GM18526 (cell line): ENCODE data around the gene NECAB2.

Experiments used
- POLR2A ChIP-seq: IDR thresholded peaks from 3 replicates; pipeline ENCODE4 v1.6.1; 2011; ENCODE audit not compliant: insufficient read length; ENCODE audit errors: extremely low read depth

The NECAB2 gene

DNA sequence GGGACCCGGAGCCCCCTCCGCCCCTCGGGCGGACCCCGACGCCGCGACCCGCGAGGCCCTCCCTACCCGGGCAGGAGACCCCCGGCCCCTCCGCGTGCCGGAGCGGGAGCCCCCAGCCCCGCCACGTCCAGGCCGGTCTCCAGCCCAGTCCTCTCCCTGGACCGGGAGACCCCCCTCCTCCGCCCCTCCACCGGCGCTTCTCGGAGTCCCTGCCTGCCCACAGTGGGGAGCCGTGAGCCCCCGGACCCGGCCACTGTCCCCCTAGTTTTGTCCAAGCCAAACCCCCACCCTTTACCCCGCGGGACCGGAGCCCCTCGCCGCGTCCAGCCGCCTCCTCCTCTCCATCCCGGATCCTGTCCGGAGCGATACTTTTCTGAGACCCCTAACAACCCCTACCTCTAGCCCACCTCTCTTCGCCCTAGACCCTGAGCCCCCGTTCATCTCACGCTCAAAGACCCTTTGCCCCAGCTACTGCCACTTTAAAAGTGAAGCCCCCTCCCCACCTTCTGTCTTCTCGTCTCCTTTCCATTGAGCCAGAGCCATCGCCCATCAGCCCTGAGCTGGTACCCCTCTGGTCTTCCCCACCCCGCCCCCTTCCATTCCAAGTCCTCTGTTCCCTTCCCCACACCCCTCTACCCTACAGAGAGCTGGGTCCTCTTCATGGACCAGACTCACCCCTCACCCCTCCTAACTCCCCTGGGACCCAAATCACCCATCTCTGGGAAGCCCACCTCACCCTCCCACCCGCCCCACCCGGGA, 1.0 kb downstream of the NECAB2 start:
- TF ChIP-seq POLR2A: no peak

DNA sequence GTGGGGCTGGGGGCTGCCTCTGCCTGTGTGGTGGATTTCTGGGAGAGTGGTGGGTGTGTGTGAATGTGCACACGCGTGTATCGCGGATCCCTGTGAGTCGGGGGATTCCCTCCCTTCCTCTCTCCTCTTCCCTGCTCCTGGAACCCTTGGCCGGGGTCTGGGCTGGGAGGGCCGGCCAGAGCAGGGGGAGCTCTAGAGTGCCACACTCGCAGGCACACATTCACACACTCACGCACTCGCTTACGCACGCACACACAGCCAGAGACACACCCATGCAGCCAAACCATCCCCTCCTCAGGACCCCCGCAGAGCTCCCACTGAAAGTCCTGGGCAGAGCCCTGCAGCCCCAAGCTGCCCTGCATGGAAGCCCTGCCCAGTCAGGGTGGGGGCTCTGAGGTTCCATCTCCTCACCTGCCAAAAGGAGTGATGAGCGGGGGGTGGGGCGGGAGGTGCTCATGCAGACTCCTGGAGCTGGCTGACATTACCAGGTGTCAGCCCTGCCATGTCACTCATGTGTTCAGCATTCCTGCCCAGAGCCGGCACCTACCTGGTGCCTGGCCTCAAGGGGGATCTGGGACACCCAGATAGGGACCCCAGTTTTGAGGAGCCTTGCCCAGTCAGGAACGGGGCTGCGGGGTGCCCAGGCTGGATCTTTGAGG, 1.9 kb downstream of the NECAB2 start:
- no peak for TF ChIP-seq POLR2A

DNA sequence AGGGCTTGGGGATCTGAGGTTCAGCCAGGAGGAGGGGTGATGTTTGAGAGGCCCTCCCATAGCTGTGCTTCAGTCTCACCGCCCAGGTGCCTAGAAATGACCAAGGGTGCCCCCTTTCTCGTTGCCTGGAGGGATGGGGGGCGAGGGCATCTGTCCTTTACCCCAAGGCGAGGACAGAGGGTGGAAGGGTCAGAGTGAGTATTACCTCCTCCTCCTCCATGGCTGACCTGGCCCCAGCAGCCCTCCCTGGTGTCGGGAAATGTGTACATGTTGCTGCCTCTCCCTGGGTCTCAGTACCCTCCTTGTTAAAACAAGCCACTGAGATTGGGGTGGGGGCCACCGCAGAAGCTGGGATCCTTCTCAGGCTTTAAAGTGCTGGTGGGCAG, 2.4 kb downstream of the NECAB2 start:
- no peak for TF ChIP-seq POLR2A

DNA sequence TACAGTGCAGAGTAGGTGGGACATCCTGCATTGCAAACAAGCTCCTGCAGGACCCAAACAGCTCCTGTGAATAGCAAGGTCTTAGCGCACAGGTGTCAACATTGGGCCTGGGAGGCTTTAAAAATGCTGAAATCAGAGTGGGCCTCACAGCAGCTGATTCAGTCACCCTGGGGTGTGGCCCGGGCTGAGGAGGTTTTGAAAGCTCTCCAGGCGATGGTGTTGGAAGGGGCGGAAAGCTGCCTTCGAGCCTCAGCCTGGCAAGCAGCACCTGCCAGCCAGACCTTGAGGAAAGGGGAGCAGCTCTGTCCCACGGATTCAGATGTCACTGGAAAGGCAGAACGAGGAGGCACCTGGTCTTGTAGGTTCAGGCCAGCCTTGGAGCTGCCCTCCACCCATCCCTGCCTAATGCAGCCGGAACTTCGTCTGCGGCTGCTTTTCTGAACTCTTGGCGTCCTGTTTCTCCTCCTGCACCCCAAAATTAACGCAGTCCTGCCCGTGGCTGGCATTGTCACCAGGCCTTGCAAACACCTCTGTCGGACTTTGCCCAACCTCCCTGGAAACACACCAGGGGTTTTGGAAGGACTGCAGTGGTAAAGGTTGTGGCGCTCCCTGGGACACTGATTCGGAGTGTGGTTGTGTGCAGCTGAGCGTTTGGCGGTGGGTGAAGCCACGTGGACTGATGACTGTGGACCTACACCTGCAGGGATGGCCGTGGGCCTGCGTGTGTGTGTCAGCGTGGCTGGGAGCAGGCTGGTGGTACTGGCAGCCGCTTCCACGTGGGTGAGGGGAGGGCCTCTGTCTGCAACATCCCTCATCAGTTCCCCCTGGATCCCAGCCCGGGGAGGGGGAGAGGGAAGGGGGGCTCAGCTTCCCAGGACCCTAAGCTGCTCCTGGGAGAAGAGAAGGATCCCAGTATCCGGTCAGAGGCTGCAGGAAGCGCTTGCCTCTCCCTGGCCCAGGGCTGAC, 3.4 kb downstream of the NECAB2 start:
- no peak for TF ChIP-seq POLR2A

DNA sequence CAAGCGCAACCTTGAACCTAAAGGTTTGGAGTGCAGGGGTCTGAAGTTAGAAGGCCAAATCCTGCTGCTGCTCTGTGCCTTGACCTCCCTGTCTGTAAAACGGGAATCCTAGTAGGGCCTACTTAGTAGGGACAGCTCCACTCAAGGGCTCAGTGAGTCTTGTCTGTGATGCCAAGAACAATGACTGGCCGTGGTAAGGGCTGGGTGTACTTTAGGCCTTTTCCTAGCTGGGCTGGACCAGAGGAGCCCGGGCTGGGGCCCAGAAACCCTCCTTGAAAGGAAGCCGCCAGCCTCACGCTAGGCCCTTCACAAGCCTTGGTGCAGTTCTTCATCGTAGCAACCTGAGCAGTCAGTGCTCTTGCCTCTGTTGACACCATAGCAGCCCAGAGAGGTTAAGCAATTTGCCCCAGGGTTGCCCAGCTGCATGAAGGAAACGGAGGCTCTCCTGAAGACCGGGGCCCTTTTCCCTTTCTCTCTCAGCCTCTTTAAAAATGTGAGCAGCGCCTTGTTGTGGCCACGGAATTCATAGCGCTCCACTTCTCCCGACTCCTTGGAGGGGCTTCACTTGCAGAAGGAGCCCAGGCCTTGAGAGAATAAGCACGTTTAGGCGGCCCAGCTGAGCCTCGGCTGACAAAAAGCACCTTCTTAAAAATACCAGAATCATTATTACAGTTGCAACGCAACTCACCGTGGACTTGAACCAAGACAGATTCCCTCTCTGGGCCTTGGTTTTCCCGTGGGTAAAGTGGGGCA, 4.4 kb downstream of the NECAB2 start:
- TF ChIP-seq POLR2A: no peak

DNA sequence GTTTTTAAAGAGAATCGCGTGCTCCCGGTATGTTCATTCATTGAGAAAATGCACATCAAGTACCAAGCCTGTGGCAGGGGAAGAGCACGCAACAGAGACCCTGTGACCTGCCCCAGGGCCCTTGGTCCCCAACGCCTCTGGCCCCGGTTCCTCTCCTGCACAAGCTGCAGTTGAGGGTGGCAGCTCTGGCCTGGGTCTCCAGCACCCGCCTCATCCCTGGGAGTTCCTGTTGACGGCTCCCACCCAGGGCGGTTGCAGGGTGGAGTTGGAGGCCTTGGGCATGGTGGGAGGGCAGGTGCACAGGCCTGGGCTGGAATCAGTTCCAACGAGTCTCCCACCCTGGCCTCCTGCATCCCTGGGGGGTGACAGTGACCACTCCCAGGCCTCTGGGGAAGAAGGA, 5.0 kb downstream of the NECAB2 start:
- TF ChIP-seq POLR2A: no peak

DNA sequence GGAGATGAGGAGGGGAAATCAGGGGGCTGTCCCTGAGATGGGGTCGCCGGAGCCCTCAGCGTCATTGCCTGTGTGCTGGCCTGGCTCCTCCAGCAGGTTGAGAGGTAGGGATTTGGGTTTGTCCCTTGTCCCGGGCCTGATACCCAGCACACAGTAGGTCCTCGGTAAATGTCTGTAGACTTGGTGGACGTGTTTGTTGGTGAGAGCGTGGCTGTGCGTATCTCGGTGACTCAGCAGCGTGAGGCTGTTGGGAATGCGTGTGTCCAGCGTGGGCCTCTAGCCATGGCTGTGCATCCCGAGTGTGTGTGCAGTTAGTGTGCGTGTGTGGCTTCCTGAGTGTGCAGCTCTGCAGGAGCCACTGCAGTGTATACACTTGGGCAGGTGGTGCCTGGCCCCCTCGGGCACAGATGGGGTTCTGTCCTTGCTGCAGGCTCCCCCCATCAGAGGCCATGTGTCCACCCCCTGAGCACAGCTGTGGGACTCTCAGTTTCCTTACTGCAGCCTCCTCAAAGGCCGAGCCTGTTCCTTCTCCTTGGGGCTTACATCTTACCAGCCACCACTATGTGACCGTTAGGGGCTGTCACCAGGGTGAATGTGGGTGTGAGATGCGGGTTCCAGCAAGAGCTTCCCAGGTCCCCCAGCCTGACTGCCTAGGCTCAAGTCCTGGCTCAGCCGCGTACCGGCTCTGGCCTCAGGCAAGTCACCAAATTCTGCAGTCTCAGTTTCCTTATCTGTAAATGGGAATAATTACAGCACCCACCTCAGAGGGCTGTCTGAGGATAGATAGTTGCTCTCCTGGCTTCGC, 5.7 kb downstream of the NECAB2 start:
- TF ChIP-seq POLR2A: no peak

DNA sequence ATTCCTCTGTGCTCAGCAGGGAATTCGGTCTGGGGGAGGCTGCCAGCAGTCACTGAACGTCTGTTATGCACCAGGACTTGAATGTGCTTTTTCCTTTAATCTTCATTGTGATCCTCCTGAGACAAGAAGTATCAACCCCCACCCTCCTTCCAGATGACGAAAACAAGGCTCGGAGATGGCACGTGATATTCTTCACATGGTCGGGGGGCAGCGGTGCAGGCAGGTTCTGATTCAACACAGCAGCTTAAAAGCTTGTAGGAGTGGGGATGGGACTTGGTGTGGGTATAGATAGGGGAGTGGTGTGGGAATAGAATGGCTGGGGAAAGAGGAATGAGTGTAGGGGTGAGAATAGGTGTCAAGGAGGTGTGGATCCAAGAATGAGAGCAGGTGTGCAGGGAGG, 6.4 kb downstream of the NECAB2 start:
- TF ChIP-seq POLR2A: no peak

DNA sequence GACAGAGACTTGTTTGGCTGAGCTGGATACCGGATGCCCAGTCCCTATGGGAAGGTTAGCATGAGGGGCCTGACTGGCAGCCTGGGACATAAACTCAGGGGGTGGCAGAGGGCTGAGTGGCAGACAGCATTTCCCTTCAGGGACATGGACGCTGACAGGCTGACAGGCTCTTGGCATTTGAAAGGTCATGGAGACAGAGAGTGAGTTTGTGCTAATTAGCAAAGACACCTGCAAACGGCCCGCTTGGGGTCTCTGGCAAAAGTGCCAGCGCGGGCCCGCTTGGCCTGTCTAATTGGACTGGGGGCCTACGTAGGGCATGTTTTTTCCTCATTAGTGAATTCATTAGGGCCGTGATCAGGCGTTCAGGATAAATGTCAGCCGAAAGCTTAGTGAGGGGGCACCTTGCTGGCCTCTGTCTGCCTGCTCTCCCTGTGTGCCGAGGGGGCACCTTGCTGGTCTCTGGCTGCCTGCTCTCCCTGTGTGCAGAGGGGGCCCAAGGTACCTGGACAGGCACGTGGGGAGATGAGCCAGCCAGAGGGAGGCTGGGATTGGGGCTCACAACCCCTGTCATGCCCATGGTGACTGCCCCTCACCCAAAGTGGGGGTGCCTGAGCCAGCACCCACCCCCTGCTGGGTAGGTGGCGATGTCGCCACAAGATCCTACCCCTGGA, 7.7 kb downstream of the NECAB2 start:
- no peak for TF ChIP-seq POLR2A

DNA sequence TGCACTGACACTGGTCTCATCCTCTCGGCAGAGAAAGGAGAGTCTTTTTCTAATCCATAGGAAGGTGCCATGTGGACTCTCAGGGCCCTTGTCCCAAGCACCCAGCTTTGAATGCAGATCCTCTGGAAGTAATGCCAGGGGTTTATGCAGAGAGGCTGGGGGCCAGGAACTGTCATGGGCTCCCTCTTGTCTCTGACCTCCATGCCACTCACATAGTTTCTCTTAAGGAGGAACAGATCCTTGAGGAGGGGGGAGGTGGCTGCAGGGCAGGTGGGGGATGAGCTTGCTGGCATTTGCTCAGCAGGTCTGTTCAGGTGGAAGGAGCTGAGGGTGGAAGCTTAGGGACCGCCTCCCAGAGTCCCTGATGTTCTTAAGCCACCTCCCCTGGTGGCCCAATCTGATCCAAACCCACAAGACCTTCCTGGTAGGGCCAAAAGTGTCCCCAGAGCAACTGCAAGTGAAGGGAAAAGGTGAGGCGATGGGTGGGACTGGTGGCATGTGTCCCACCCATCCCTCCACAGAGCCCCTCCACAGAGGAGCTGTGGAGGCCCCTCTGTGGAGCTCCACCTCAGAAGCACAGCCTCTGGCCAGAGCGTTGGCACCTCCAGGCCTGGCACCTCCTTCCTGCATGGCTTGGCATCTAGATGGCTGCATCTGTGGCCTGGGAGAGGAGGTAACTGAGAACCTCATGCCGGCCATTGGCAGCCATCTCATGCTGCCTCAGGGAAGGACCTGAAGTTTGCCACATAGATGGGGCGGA, 9.2 kb downstream of the NECAB2 start:
- TF ChIP-seq POLR2A: no peak

DNA sequence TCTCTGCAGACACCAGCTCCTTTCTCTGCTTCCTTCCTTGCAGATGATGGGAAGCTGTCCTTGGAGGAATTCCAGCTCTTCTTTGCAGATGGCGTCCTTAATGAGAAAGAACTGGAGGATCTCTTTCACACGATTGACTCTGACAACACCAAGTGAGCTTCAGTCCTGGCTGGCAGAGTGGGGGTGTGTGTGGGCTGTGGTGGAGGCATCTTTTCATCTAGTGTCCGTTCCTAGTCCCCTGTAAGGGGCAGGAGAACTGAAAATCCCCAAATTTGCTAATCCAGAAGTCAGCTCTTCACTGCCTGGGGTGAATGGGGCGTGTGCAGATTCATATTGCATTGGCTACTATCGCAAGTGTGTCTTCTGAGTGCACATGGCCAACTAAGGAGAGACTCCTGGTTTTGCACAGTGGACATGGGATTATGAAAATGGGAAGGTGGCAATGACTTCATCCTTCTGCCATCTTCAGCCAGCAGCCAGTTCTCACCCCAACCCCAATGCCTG, 10.4 kb downstream of the NECAB2 start:
- no peak for TF ChIP-seq POLR2A

DNA sequence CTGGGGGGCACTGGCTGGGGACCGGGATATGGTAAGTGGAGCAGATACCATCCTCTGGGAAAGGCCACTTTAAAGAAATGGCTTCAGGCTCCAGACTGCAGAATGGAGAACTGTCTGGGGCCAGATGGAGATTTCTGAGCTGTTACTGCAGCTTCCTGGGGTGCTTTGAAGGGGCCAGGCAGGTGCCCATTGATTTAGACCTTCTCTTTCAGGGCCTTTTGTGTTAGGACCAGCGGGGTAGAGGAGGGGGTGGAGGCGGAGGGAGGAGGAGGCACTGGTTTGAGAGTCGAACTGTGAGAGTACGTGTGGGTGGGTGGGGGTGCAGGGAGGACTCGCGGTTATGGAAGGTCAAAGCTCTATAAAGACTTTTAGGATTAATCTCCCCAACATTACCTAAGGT, 11.4 kb downstream of the NECAB2 start:
- no peak for TF ChIP-seq POLR2A

DNA sequence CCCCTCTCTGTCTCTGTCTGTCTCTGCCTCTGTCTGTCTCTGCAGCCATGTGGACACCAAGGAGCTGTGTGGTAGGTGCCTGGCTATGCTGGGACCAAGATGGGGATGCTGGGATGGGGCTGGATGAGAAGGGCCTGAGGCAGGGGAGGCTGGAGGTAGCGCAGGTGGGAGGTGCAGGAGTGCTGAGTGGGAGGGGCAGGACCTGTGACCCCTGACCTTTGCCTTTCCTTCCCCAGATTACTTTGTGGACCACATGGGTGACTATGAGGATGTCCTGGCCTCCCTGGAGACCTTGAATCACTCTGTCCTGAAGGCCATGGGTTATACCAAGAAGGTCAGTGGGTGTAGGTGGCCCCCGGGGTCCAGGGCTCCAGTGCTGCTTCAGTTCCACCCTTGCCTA, 12.8 kb downstream of the NECAB2 start:
- TF ChIP-seq POLR2A: no peak
